Lower leg skin (tissue), 3 donors: ENCODE measurements around the gene MPLKIP.

Source experiments
- POLR2A ChIP-seq, 2 donors: fragments of 450-650 bp; IDR thresholded peaks; one replicate each; pipeline ENCODE4 v1.6.1; 2016 to 2017; ENCODE audit warnings: antibody characterized with exemption in 2 of 2, mild to moderate bottlenecking in 1 of 2, moderate library complexity in 1 of 2
- TF ChIP-seq, protein P1 (sequence below), 3 donors: fragments of 450-650 bp; IDR thresholded peaks; one replicate each; pipeline ENCODE4 v1.5.1; 2016; ENCODE audit warnings: antibody characterized with exemption in 3 of 3, mild to moderate bottlenecking in 3 of 3, moderate library complexity in 2 of 3

DNA sequence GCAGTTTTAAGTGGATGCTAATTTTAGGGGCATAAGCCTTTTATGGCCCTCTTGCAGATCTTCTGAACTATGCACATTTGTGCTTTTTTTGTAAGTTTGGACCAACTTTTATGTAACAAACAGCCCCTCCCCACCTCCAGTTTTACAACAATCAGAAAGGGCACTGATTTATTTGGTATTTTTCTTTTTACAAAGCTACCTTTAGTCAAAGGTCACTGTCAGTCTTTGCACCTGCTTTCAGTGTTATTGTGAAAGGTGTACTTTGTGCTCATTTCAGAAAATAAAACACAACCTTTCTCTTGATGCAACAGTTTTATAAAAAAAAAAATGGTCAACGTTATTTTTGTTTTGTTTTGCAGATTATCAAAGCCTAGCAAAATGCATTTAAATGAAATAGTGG, 39.2 kb downstream of the MPLKIP start:
- TF ChIP-seq POLR2A (IDR thresholded peaks at IDR 0.05) = no peak
- TF ChIP-seq, protein P1, sequence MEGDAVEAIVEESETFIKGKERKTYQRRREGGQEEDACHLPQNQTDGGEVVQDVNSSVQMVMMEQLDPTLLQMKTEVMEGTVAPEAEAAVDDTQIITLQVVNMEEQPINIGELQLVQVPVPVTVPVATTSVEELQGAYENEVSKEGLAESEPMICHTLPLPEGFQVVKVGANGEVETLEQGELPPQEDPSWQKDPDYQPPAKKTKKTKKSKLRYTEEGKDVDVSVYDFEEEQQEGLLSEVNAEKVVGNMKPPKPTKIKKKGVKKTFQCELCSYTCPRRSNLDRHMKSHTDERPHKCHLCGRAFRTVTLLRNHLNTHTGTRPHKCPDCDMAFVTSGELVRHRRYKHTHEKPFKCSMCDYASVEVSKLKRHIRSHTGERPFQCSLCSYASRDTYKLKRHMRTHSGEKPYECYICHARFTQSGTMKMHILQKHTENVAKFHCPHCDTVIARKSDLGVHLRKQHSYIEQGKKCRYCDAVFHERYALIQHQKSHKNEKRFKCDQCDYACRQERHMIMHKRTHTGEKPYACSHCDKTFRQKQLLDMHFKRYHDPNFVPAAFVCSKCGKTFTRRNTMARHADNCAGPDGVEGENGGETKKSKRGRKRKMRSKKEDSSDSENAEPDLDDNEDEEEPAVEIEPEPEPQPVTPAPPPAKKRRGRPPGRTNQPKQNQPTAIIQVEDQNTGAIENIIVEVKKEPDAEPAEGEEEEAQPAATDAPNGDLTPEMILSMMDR (IDR thresholded peaks at IDR 0.05) = no peak
